ENCODE measurements around the gene LSAMP.

The LSAMP gene

GRCh38 chr3:116265976-116266584, 179.2 kb downstream of the LSAMP start:
- no peak for DNase-seq (ENCODE audit: low read depth)
- no peak for TF ChIP-seq CTCF (conservative IDR thresholded peaks at IDR 0.05; ENCODE audit: low read depth, low read length)
- no peak overlapping the region for H3K4me3 ChIP-seq (ENCODE audit: low read depth, low read length)

- DNase-seq (ENCODE audit: low read depth), result no peak
- H3K4me3 ChIP-seq (ENCODE audit: low read depth, low read length), result no peak overlapping the region
- no peak for TF ChIP-seq CTCF (conservative IDR thresholded peaks at IDR 0.05; ENCODE audit: low read depth, low read length)
These were observed 180.0 kb downstream of the LSAMP start for GRCh38 chr3:116265320-116265695.

GRCh38 chr3:116264546-116265319, 180.6 kb downstream of the LSAMP start:
- TF ChIP-seq CTCF (conservative IDR thresholded peaks at IDR 0.05; ENCODE audit: low read depth, low read length), result no peak
- H3K4me3 ChIP-seq (ENCODE audit: low read depth, low read length), result no peak overlapping the region
- DNase-seq (ENCODE audit: low read depth), result no peak

- no peak for TF ChIP-seq CTCF (conservative IDR thresholded peaks at IDR 0.05; ENCODE audit: low read depth, low read length)
These were observed 181.3 kb downstream of the LSAMP start for GRCh38 chr3:116263842-116264545.

GRCh38 chr3:116260491-116260890, 184.8 kb downstream of the LSAMP start:
- H3K4me3 ChIP-seq (ENCODE audit: low read depth, low read length), result no peak overlapping the region
- no peak for TF ChIP-seq CTCF (conservative IDR thresholded peaks at IDR 0.05; ENCODE audit: low read depth, low read length)
- no peak for DNase-seq (ENCODE audit: low read depth)

More at GRCh38 chr3:116263842-116264545, 181.3 kb downstream of the LSAMP start:
- DNase-seq (ENCODE audit: low read depth), result peak; percentile 12
- no peak overlapping the region for H3K4me3 ChIP-seq (ENCODE audit: low read depth, low read length)

- no peak overlapping the region for H3K4me3 ChIP-seq (ENCODE audit: low read depth, low read length)
- no peak for DNase-seq (ENCODE audit: low read depth)
- no peak for TF ChIP-seq CTCF (conservative IDR thresholded peaks at IDR 0.05; ENCODE audit: low read depth, low read length)
These were observed 185.3 kb downstream of the LSAMP start for GRCh38 chr3:116259984-116260383.
